ENCODE measurements around the gene BLOC1S1. TPM values are rescaled to one million over a fixed set of nuclear protein-coding genes. Genes with fewer than 3 reads are reported as not detected.
"Not testable (repeated sequence)": the region's sequence is repeated elsewhere in the genome, so short reads cannot be mapped to it uniquely, and the experiment has no call there.

The BLOC1S1 gene
- total RNA-seq, 2 experiments from 2014 or later: 153 to 162 TPM

GRCh38 chr12:55743406-55744339 is 27.8 kb downstream of the BLOC1S1 start:
- H3K27ac Mint-ChIP-seq: no peak overlapping the region

GRCh38 chr12:55744340-55745030 is 28.6 kb downstream of the BLOC1S1 start:
- DNase-seq: no peak
- Mint-ChIP-seq H3K9me3 (no peaks in the 10 kb centered on the region), H3K36me3 (no peaks in the 10 kb centered on the region), H3K27ac (no peak overlapping the region), H3K4me1 (ENCODE audit: low read depth) (peaks cover 22% of the 10 kb centered on the region), H3K27me3 (no peaks in the 10 kb centered on the region), H3K4me3 (peak overlapping the region; percentile 83)
- intact Hi-C loops (cut with micrococcal nuclease): no loop called here
- CTCF ChIA-PET: interaction anchor here (0.9 to 9.9 kb wide), 6 partner anchors 9 to 192 kb away, joined by 3 to 130 read pairs (median 8); partner anchors contain the start of gene DGKA
- POLR2A ChIA-PET: interaction anchor here (0.8 to 2.3 kb wide), 6 partner anchors 10 to 372 kb away, joined by 3 to 12 read pairs (median 5); partner anchors contain the start of genes CD63, ORMDL2 and SARNP

More at GRCh38 chr12:55743406-55744339, 27.8 kb downstream of the BLOC1S1 start:
- peaks cover 24% of the 10 kb centered on the region for H3K4me1 Mint-ChIP-seq (ENCODE audit: low read depth)
- intact Hi-C loops (cut with micrococcal nuclease): loop anchor here (2.0 kb wide), 2 partner anchors 17 to 73 kb away; partner anchors contain the start of gene SARNP
- H3K9me3 Mint-ChIP-seq: no peaks in the 10 kb centered on the region
- no peaks in the 10 kb centered on the region for H3K36me3 Mint-ChIP-seq
- ChIA-PET POLR2A (interaction anchor here (0.8 to 2.3 kb wide), 5 partner anchors 14 to 373 kb away, joined by 3 to 12 read pairs (median 6); partner anchors contain the start of genes CD63, ORMDL2 and SARNP), CTCF (interaction anchor here (0.6 to 9.9 kb wide), 7 partner anchors 10 to 193 kb away, joined by 3 to 130 read pairs (median 6); partner anchors contain the start of gene DGKA)
- peak overlapping the region; percentile 83 for H3K4me3 Mint-ChIP-seq
- DNase-seq: peak; percentile 67
- no peaks in the 10 kb centered on the region for H3K27me3 Mint-ChIP-seq

- DNase-seq: no peak
- Mint-ChIP-seq H3K9me3 (no peaks in the 10 kb centered on the region), H3K4me3 (no peak overlapping the region), H3K36me3 (peaks cover 2% of the 10 kb centered on the region), H3K4me1 (ENCODE audit: low read depth) (peaks cover 22% of the 10 kb centered on the region), H3K27me3 (no peaks in the 10 kb centered on the region), H3K27ac (no peak overlapping the region)
- CTCF ChIA-PET: interaction anchor here (1.8 to 3.6 kb wide), 5 partner anchors 8 to 72 kb away, joined by 6 to 27 read pairs (median 10); partner anchors contain the start of genes ORMDL2 and SARNP
- POLR2A ChIA-PET: interaction anchor here (1.0 to 2.3 kb wide), 3 partner anchors 8 to 185 kb away, joined by 3 to 12 read pairs (median 4); partner anchors contain the start of genes ORMDL2 and SARNP
- intact Hi-C loops (cut with micrococcal nuclease): no loop called here
Observed at GRCh38 chr12:55745361-55746173, 29.7 kb downstream of the BLOC1S1 start.

- DNase-seq: no peak
- Mint-ChIP-seq H3K9me3 (no peaks in the 10 kb centered on the region), H3K36me3 (peaks cover 6% of the 10 kb centered on the region), H3K4me3 (no peak overlapping the region), H3K27me3 (no peaks in the 10 kb centered on the region), H3K27ac (no peak overlapping the region), H3K4me1 (ENCODE audit: low read depth) (peaks cover 22% of the 10 kb centered on the region)
- ChIA-PET CTCF (interaction anchor here (1.8 to 2.8 kb wide), 3 partner anchors 8 to 72 kb away, joined by 6 to 27 read pairs (median 10); partner anchors contain the start of genes ORMDL2 and SARNP), POLR2A (no interaction called here)
- intact Hi-C loops (cut with micrococcal nuclease): no loop called here
Observed at GRCh38 chr12:55746174-55746912, 30.5 kb downstream of the BLOC1S1 start.

GRCh38 chr12:55746913-55747231 is 31.0 kb downstream of the BLOC1S1 start:
- intact Hi-C loops (cut with micrococcal nuclease): no loop called here
- H3K36me3 Mint-ChIP-seq: peaks cover 7% of the 10 kb centered on the region
- DNase-seq: no peak
- ChIA-PET CTCF (interaction anchor here (0.8 to 2.8 kb wide), 5 partner anchors 9 to 520 kb away, joined by 3 to 27 read pairs (median 6); partner anchors contain the start of genes COQ10A, ORMDL2 and SARNP), POLR2A (interaction anchor here (0.7 kb wide), 1 partner anchor 71 kb away, joined by 3 read pairs; the partner anchor contains the start of gene ORMDL2)
- no peaks in the 10 kb centered on the region for H3K27me3 Mint-ChIP-seq
- H3K9me3 Mint-ChIP-seq: no peaks in the 10 kb centered on the region
- H3K4me3 Mint-ChIP-seq: no peak overlapping the region
- peaks cover 22% of the 10 kb centered on the region for H3K4me1 Mint-ChIP-seq (ENCODE audit: low read depth)
- H3K27ac Mint-ChIP-seq: no peak overlapping the region

GRCh38 chr12:55748230-55748993 is 32.6 kb downstream of the BLOC1S1 start:
- ChIA-PET POLR2A (interaction anchor here (0.6 to 1.0 kb wide), 2 partner anchors 8 to 19 kb away, joined by 3 to 4 read pairs; no protein-coding TSS in a partner anchor), CTCF (interaction anchor here (0.8 to 2.8 kb wide), 6 partner anchors 10 to 518 kb away, joined by 3 to 27 read pairs (median 5); partner anchors contain the start of gene COQ10A)
- H3K36me3 Mint-ChIP-seq: peaks cover 13% of the 10 kb centered on the region
- H3K4me3 Mint-ChIP-seq: no peak overlapping the region
- H3K4me1 Mint-ChIP-seq (ENCODE audit: low read depth): peaks cover 18% of the 10 kb centered on the region
- no peaks in the 10 kb centered on the region for H3K9me3 Mint-ChIP-seq
- no peaks in the 10 kb centered on the region for H3K27me3 Mint-ChIP-seq
- no peak for DNase-seq
- no peak overlapping the region for H3K27ac Mint-ChIP-seq
- intact Hi-C loops (cut with micrococcal nuclease): no loop called here

- no peaks in the 10 kb centered on the region for H3K9me3 Mint-ChIP-seq
- H3K4me3 Mint-ChIP-seq: no peak overlapping the region
- H3K4me1 Mint-ChIP-seq (ENCODE audit: low read depth): peaks cover 12% of the 10 kb centered on the region
- peaks cover 43% of the 10 kb centered on the region for H3K36me3 Mint-ChIP-seq
- no peaks in the 10 kb centered on the region for H3K27me3 Mint-ChIP-seq
- POLR2A ChIA-PET: no interaction called here
- intact Hi-C loops (cut with micrococcal nuclease): no loop called here
- peak overlapping the region; percentile 47 for H3K27ac Mint-ChIP-seq
- CTCF ChIA-PET: interaction anchor here (2.8 to 7.1 kb wide), 2 partner anchors 11 to 17 kb away, joined by 10 to 38 read pairs; partner anchors contain the start of gene GDF11
- no peak for DNase-seq
Observed at GRCh38 chr12:55755246-55755645, 39.4 kb downstream of the BLOC1S1 start.

- Mint-ChIP-seq H3K27ac (peak overlapping the region; percentile 40), H3K36me3 (peaks cover 41% of the 10 kb centered on the region), H3K4me1 (ENCODE audit: low read depth) (peaks cover 28% of the 10 kb centered on the region), H3K27me3 (no peaks in the 10 kb centered on the region), H3K4me3 (no peak overlapping the region), H3K9me3 (no peaks in the 10 kb centered on the region)
- DNase-seq: no peak
- CTCF ChIA-PET: interaction anchor here (0.9 to 7.1 kb wide), 3 partner anchors 14 to 43 kb away, joined by 3 to 38 read pairs (median 10); partner anchors contain the start of gene GDF11
- POLR2A ChIA-PET: no interaction called here
- intact Hi-C loops (cut with micrococcal nuclease): no loop called here
Observed at GRCh38 chr12:55757701-55758100, 41.9 kb downstream of the BLOC1S1 start.

GRCh38 chr12:55758575-55758974 is 42.7 kb downstream of the BLOC1S1 start:
- intact Hi-C loops (cut with micrococcal nuclease); CTCF ChIA-PET; DNase-seq; POLR2A ChIA-PET; H3K9me3 Mint-ChIP-seq; H3K4me3 Mint-ChIP-seq; H3K27me3 Mint-ChIP-seq: not testable (repeated sequence)
- Mint-ChIP-seq H3K27ac (peak overlapping the region; percentile 60), H3K36me3 (peaks cover 40% of the 10 kb centered on the region), H3K4me1 (ENCODE audit: low read depth) (peaks cover 28% of the 10 kb centered on the region)

- Mint-ChIP-seq H3K27ac (peak overlapping the region; percentile 95), H3K9me3 (no peaks in the 10 kb centered on the region), H3K4me3 (no peak overlapping the region), H3K36me3 (peaks cover 33% of the 10 kb centered on the region), H3K27me3 (no peaks in the 10 kb centered on the region), H3K4me1 (ENCODE audit: low read depth) (peaks cover 20% of the 10 kb centered on the region)
- ChIA-PET POLR2A (interaction anchor here (1.6 kb wide), 1 partner anchor 31 kb away, joined by 4 read pairs; the partner anchor contains the start of gene CD63), CTCF (interaction anchor here (0.6 to 1.6 kb wide), 3 partner anchors 11 to 344 kb away, joined by 3 to 5 read pairs (median 3); no protein-coding TSS in a partner anchor)
- peak; percentile 85 for DNase-seq
- intact Hi-C loops (cut with micrococcal nuclease): loop anchor here (2.0 kb wide), 1 partner anchor 18 kb away; the partner anchor contains the start of gene GDF11
Observed at GRCh38 chr12:55760663-55761062, 44.8 kb downstream of the BLOC1S1 start.
